K562 (cell line): ENCODE measurements around the gene RASSF10. TPM values are rescaled to one million over a fixed set of nuclear protein-coding genes. Genes with fewer than 3 reads are reported as not detected.

ENCODE experiments used
- ATAC-seq: fragments of 200-7000 bp; cut with Tn5 transposase; 3 replicates; pipeline ENCODE4 v1.9.1; 2020; ENCODE audit warnings: moderate library complexity
- BruUV-seq: library from RNA; stranded (reverse); fragments of 400-500 nt; replicated peaks from 2 replicates; lab custom pipeline; 2021; lab: Mats Ljungman, UMichigan
- CTCF ChIA-PET: fragments of 300-600 bp; formaldehyde crosslinking; extraction: SDS; loops from one replicate; lab custom pipeline; 2021; ENCODE audit warnings: low intra/inter-chr PET ratio; lab: Yijun Ruan, JAX
- POLR2A ChIA-PET: fragments of 300-600, 350-650 bp; sonication (Branson Sonifier 250); formaldehyde crosslinking; extraction: SDS; loops from one replicate; lab custom pipeline; 2021; ENCODE audit warnings: antibody characterized with exemption, inconsistent platforms; lab: Yijun Ruan, JAX
- DNase-seq, 4 experiments: peaks; one replicate each; pipeline versions ENCODE4 v3.0.0 to v3.0.0-alpha.2; 2011 to 2018; ENCODE audit warnings: low spot score in 3 of 4, mixed read lengths in 3 of 4; ENCODE audit errors: extremely low read depth in 1 of 4
- FAIRE-seq: peaks from 2 replicates; lab custom pipeline; 2011; peaks lifted over from hg19 to GRCh38; lab: Jason Lieb, UNC
- H2AFZ ChIP-seq: 2 replicates; pipeline ENCODE4 v1.6.0; 2011; ENCODE audit warnings: low read depth, low read length, control low read depth, inconsistent platforms
- H3K27ac ChIP-seq: fragments of 200-600 bp; 3 replicates; pipeline ENCODE4 v1.8.0; 2011; ENCODE audit warnings: low read depth, mild to moderate bottlenecking, control low read depth, inconsistent platforms, low read length, moderate library complexity, mixed read lengths; ENCODE audit errors: extremely low read depth
- H3K27me3 ChIP-seq, 2 experiments: fragments of 300-600 bp in 1 of 2; 2 replicates in 1 of 2; 3 replicates in 1 of 2; pipeline versions ENCODE4 v1.6.0 to v1.8.0; 2011; ENCODE audit warnings: inconsistent platforms in 2 of 2, low read length in 2 of 2, mild to moderate bottlenecking in 1 of 2, mixed read lengths in 1 of 2, moderate library complexity in 1 of 2; ENCODE audit not compliant: control insufficient read depth in 2 of 2, insufficient read depth in 2 of 2
- H3K36me3 ChIP-seq: fragments of 300-600 bp; 3 replicates; pipeline ENCODE4 v1.8.0; 2011; ENCODE audit warnings: mild to moderate bottlenecking, low read length, inconsistent platforms; ENCODE audit not compliant: control insufficient read depth, insufficient read depth
- H3K4me1 ChIP-seq, 2 experiments: fragments of 200-600 bp in 1 of 2; replicated peaks in 1 of 2; 2 replicates in 1 of 2; 3 replicates in 1 of 2; pipeline versions ENCODE4 v1.5.1 to v1.8.0; 2011; ENCODE audit warnings: inconsistent platforms in 2 of 2, low read length in 2 of 2, mild to moderate bottlenecking in 1 of 2, mixed read lengths in 1 of 2, moderate library complexity in 1 of 2; ENCODE audit not compliant: control insufficient read depth in 2 of 2, insufficient read depth in 2 of 2
- H3K4me2 ChIP-seq: 2 replicates; pipeline ENCODE4 v1.6.1; 2011; ENCODE audit warnings: low read length, control low read depth, inconsistent platforms, mixed read lengths; ENCODE audit not compliant: insufficient read depth
- H3K4me3 ChIP-seq: fragments of 200-600 bp; sonication (generic), shearing (Covaris generic); 2 replicates; pipeline ENCODE4 v1.5.1; 2016; ENCODE audit warnings: control low read depth, inconsistent platforms
- H3K79me2 ChIP-seq: fragments of 200-600 bp; 3 replicates; pipeline ENCODE4 v1.8.0; 2011; ENCODE audit warnings: low read length, inconsistent platforms; ENCODE audit not compliant: control insufficient read depth, insufficient read depth
- H3K9ac ChIP-seq, 2 experiments: 2 replicates each; pipeline versions ENCODE4 v1.6.0 to v1.6.1; 2011; ENCODE audit warnings: low read depth in 2 of 2, low read length in 2 of 2, control low read depth in 1 of 2, inconsistent platforms in 1 of 2, mild to moderate bottlenecking in 1 of 2, mixed read lengths in 1 of 2; ENCODE audit not compliant: insufficient read depth in 1 of 2
- H3K9me1 ChIP-seq: one replicate; pipeline ENCODE4 v1.6.0; 2011; ENCODE audit warnings: inconsistent platforms, mild to moderate bottlenecking, low read length, moderate library complexity; ENCODE audit not compliant: control insufficient read depth, insufficient read depth
- H3K9me3 ChIP-seq: replicated peaks from 2 replicates; pipeline ENCODE4 v1.5.1; 2011; ENCODE audit warnings: low read depth, low read length, inconsistent platforms; ENCODE audit not compliant: control insufficient read depth, insufficient read depth
- H4K20me1 ChIP-seq: replicated peaks from 2 replicates; pipeline ENCODE4 v1.6.1; 2011; ENCODE audit warnings: low read length, inconsistent platforms, mixed read lengths; ENCODE audit not compliant: control insufficient read depth, insufficient read depth
- BHLHE40 ChIP-seq: IDR thresholded peaks from 2 replicates; pipeline ENCODE4 v1.6.1; 2011; ENCODE audit warnings: low read length, improper control_type of control experiment
- CBFA2T3 ChIP-seq: fragments of 450-650 bp; IDR thresholded peaks from 2 replicates; pipeline ENCODE4 v1.6.1; 2017
- ESRRA ChIP-seq: fragments of 450-650 bp; IDR thresholded peaks from 2 replicates; pipeline ENCODE4 v1.6.1; 2014; ENCODE audit warnings: low read depth, mild to moderate bottlenecking, moderate library complexity, borderline replicate concordance
- FOSL1 ChIP-seq: fragments of 200-800 bp; sonication (Bioruptor generic); conservative IDR thresholded peaks from 2 replicates; pipeline ENCODE4 v1.6.1; 2016; ENCODE audit warnings: missing genetic modification characterization, missing compliant biosample characterization
- HDAC2 ChIP-seq: fragments of 450-650 bp; IDR thresholded peaks from 2 replicates; pipeline ENCODE4 v1.6.1; 2016; ENCODE audit warnings: mild to moderate bottlenecking
- NR2F6 ChIP-seq: fragments of 450-650 bp; formaldehyde crosslinking; IDR thresholded peaks from 2 replicates; pipeline ENCODE4 v1.4.0; 2020; ENCODE audit warnings: mild to moderate bottlenecking
- ZNF316 ChIP-seq: fragments of 450-650 bp; IDR thresholded peaks from 2 replicates; pipeline ENCODE4 v1.6.1; 2016
- ZNF830 ChIP-seq: fragments of 250-450 bp; sonication (Bioruptor Pico); IDR thresholded peaks from 2 replicates; pipeline ENCODE4 v1.5.0; 2021; ENCODE audit warnings: mild to moderate bottlenecking
- WGBS: fragments of 100-300 bp; shearing (Covaris generic); methylation state at CpG from one replicate; pipeline ENCODE4 v1.1.6; 2016; ENCODE audit warnings: low coverage, mixed read lengths; ENCODE audit not compliant: insufficient coverage; ENCODE audit errors: missing lambda C conversion rate; 5-methylcytosine and 5-hydroxymethylcytosine counted together
- in situ Hi-C: fragments of 300-500 bp; cut with MboI; formaldehyde crosslinking; loops from 4 replicates; pipeline ENCODE4 v1.15.0; 2018; ENCODE audit warnings: inconsistent platforms, mixed read lengths
- intact Hi-C: fragments of 100-400 bp; cut with micrococcal nuclease; formaldehyde crosslinking; loops from 2 replicates; pipeline ENCODE4 v1.14.2; 2022
- polyA plus RNA-seq, 8 experiments: library from polyadenylated mRNA; depleted of rRNA in 4 of 8; stranded (reverse) in 5 of 8; unstranded in 3 of 8; fragments of >200 nt; fragmentation: Nextera tagmentation in 2 of 8; fragmentation: Illumina TruSeq in 1 of 8; extraction: Ambion mirVana in 2 of 8; extraction: Trizol in 1 of 8; gene quantifications; 2 replicates each; pipeline versions ENCODE4 v1.2.1 to v1.2.3, GENCODE V29; 2011 to 2014; ENCODE audit warnings: inconsistent platforms in 1 of 8, missing spikeins in 1 of 8
- total RNA-seq, 7 experiments: library from RNA; depleted of rRNA in 6 of 7; stranded (reverse); fragments of >200 nt in 6 of 7; fragmentation: Illumina TruSeq in 2 of 7; extraction: Trizol in 2 of 7; gene quantifications; 2 replicates each; pipeline versions ENCODE4 v1.2.1 to v1.2.3, GENCODE V29; 2011 to 2021; ENCODE audit warnings: low replicate concordance in 1 of 7
- TF ChIP-seq, protein P1 (sequence below): fragments of 200-400 bp; formaldehyde crosslinking; IDR thresholded peaks from 2 replicates; pipeline ENCODE4 v1.6.1; 2017; ENCODE audit warnings: mild to moderate bottlenecking, low read depth, low read length, moderate library complexity
- TF ChIP-seq, protein P2 (sequence below): sonication (generic); formaldehyde crosslinking; IDR thresholded peaks from 2 replicates; pipeline ENCODE4 v1.5.0; 2020; ENCODE audit warnings: missing genetic modification reagents
- TF ChIP-seq, protein P3 (sequence below), 2 experiments: fragments of 450-650 bp; IDR thresholded peaks; 2 replicates each; pipeline ENCODE4 v1.6.1; 2016

Gene RASSF10
- total and polyA plus RNA-seq, 9 of the 15 experiments (the other 6 are each of a cell fraction or from before 2014, with no cell fraction given) = not detected

GRCh38 chr11:13053255-13053917, 44.3 kb downstream of the RASSF10 start:
- TF ChIP-seq, protein P1, sequence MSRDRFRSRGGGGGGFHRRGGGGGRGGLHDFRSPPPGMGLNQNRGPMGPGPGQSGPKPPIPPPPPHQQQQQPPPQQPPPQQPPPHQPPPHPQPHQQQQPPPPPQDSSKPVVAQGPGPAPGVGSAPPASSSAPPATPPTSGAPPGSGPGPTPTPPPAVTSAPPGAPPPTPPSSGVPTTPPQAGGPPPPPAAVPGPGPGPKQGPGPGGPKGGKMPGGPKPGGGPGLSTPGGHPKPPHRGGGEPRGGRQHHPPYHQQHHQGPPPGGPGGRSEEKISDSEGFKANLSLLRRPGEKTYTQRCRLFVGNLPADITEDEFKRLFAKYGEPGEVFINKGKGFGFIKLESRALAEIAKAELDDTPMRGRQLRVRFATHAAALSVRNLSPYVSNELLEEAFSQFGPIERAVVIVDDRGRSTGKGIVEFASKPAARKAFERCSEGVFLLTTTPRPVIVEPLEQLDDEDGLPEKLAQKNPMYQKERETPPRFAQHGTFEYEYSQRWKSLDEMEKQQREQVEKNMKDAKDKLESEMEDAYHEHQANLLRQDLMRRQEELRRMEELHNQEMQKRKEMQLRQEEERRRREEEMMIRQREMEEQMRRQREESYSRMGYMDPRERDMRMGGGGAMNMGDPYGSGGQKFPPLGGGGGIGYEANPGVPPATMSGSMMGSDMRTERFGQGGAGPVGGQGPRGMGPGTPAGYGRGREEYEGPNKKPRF = no peak
- TF ChIP-seq HDAC2 = no peak
- TF ChIP-seq ZNF830 (CRISPR knock-in tag) = no peak
- TF ChIP-seq ZNF316 = peak; percentile 13; the same call in 1 of the 2 replicates
- TF ChIP-seq FOSL1 (tag) = no peak
- TF ChIP-seq BHLHE40 = peak; percentile 66; the same call in 1 of the 2 replicates
- TF ChIP-seq CBFA2T3 = no peak
- no peak for TF ChIP-seq NR2F6 (CRISPR knock-in tag)
- TF ChIP-seq, protein P2, sequence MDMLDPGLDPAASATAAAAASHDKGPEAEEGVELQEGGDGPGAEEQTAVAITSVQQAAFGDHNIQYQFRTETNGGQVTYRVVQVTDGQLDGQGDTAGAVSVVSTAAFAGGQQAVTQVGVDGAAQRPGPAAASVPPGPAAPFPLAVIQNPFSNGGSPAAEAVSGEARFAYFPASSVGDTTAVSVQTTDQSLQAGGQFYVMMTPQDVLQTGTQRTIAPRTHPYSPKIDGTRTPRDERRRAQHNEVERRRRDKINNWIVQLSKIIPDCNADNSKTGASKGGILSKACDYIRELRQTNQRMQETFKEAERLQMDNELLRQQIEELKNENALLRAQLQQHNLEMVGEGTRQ (CRISPR knock-in tag) = peak; percentile 42
- TF ChIP-seq, protein P3, sequence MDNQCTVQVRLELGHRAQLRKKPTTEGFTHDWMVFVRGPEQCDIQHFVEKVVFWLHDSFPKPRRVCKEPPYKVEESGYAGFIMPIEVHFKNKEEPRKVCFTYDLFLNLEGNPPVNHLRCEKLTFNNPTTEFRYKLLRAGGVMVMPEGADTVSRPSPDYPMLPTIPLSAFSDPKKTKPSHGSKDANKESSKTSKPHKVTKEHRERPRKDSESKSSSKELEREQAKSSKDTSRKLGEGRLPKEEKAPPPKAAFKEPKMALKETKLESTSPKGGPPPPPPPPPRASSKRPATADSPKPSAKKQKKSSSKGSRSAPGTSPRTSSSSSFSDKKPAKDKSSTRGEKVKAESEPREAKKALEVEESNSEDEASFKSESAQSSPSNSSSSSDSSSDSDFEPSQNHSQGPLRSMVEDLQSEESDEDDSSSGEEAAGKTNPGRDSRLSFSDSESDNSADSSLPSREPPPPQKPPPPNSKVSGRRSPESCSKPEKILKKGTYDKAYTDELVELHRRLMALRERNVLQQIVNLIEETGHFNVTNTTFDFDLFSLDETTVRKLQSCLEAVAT (IDR thresholded peaks at IDR 0.05) = no peak
- no peak for TF ChIP-seq ESRRA
- H3K9me3 ChIP-seq = no peaks in the 10 kb centered on the region
- intact Hi-C loops = no loop called here
- ATAC-seq (no peak), FAIRE-seq (no peak), DNase-seq (no peak)
- ChIA-PET CTCF (no interaction called here), POLR2A (interaction anchor here (1.2 kb wide), 1 partner anchor 108 kb away, joined by 3 read pairs; no protein-coding TSS in a partner anchor)
- no peak overlapping the region for H3K9ac ChIP-seq
- no peaks in the 10 kb centered on the region for H3K9me1 ChIP-seq
- no peaks in the 10 kb centered on the region for H3K36me3 ChIP-seq
- H3K4me3 ChIP-seq = no peak overlapping the region
- H4K20me1 ChIP-seq = no peaks in the 10 kb centered on the region
- no peak overlapping the region for H3K4me2 ChIP-seq
- no peak overlapping the region for H2AFZ ChIP-seq
- BruUV-seq = no TSS peak
- in situ Hi-C loops = no loop called here
- H3K79me2 ChIP-seq = no peaks in the 10 kb centered on the region
- H3K27ac ChIP-seq = no peak overlapping the region
- H3K4me1 ChIP-seq = no peaks in the 10 kb centered on the region
- 15% methylated on average over 6 of the region's 6 CpGs for WGBS
- H3K27me3 ChIP-seq = peaks cover 2 to 8% of the 10 kb centered on the region in 2 experiments; a peak in 1 of 5 replicates
